DMS114 treated with DMSO at 0.1 percent for 48 hours (cell line): ENCODE measurements around the gene RBL2.
"Not testable (repeated sequence)": the region's sequence is repeated elsewhere in the genome, so short reads cannot be mapped to it uniquely, and the experiment has no call there.

Source experiments
- DNase-seq: peaks from one replicate; lab custom pipeline; 2025; ENCODE audit not compliant: unreplicated experiment; lab: John Stamatoyannopoulos, UW

Gene RBL2

GRCh38 chr16:53434377-53435065 is at the start of gene RBL2:
Gene RBL2 (plus strand): TSS chr16:53434471. CDS start chr16:53434557, 86 bp downstream.
- peak; percentile 62 for DNase-seq

- DNase-seq = not testable (repeated sequence)
These were observed 49.7 kb upstream of the RBL2 start for GRCh38 chr16:53384610-53385009.

- DNase-seq = no peak
These were observed 29.3 kb upstream of the RBL2 start for GRCh38 chr16:53404959-53405358.

- no peak for DNase-seq
These were observed 21.7 kb upstream of the RBL2 start for GRCh38 chr16:53412549-53412948.

GRCh38 chr16:53413864-53414263 is 20.4 kb upstream of the RBL2 start:
- no peak for DNase-seq

- DNase-seq = no peak
These were observed 19.9 kb upstream of the RBL2 start for GRCh38 chr16:53414381-53414780.

- peak; percentile 8 for DNase-seq
These were observed 18.8 kb upstream of the RBL2 start for GRCh38 chr16:53415504-53415903.

- no peak for DNase-seq
These were observed 17.3 kb upstream of the RBL2 start for GRCh38 chr16:53417011-53417410.

- DNase-seq = no peak
These were observed 16.3 kb upstream of the RBL2 start for GRCh38 chr16:53417976-53418375.

- not testable (repeated sequence) for DNase-seq
These were observed 14.9 kb upstream of the RBL2 start for GRCh38 chr16:53419383-53419709.

- DNase-seq = no peak
These were observed 13.0 kb upstream of the RBL2 start for GRCh38 chr16:53421248-53421647.

GRCh38 chr16:53423968-53424367 is 10.3 kb upstream of the RBL2 start:
- not testable (repeated sequence) for DNase-seq

GRCh38 chr16:53428681-53429080 is 5.6 kb upstream of the RBL2 start:
- DNase-seq = no peak

- DNase-seq = no peak
These were observed 4.9 kb upstream of the RBL2 start for GRCh38 chr16:53429221-53429943.

- no peak for DNase-seq
These were observed 3.9 kb upstream of the RBL2 start for GRCh38 chr16:53430363-53430762.

GRCh38 chr16:53433509-53433908 is 762 bp upstream of the RBL2 start:
- peak; percentile 14 for DNase-seq

- DNase-seq = no peak
These were observed 318 bp upstream of the RBL2 start for GRCh38 chr16:53433930-53434376.

- peak; percentile 87 for DNase-seq
These were observed 906 bp downstream of the RBL2 start for GRCh38 chr16:53435066-53435688.

- no peak for DNase-seq
These were observed 5.9 kb downstream of the RBL2 start for GRCh38 chr16:53440125-53440524.

GRCh38 chr16:53445534-53445933 is 11.3 kb downstream of the RBL2 start:
- no peak for DNase-seq

- no peak for DNase-seq
These were observed 11.8 kb downstream of the RBL2 start for GRCh38 chr16:53446090-53446489.
